ENCODE results near the gene ETV6.

DNA sequence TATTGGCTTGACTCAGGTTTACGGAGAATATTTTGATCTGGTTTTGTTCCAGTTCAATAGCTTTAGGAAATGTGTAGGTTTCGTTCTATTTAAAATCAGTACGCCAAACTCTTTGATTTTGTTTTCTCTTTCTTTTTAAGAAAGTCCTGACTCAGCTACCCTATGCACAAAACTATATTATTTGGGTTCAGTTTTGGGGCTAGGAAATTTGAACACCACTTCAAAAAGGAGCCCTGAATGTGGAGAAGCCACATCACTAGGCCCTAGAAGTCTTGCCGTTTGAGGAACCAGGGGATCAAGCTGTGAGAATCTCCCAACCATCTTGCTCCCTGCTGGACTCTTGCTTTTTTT, 253.0 kb downstream of the ETV6 start:
- TF ChIP-seq FOXP2 (optimal IDR thresholded peaks at IDR 0.05; ENCODE audit: borderline replicate concordance, extremely low read depth, extremely low read length, insufficient read depth): no peak
- TF ChIP-seq, protein P1, sequence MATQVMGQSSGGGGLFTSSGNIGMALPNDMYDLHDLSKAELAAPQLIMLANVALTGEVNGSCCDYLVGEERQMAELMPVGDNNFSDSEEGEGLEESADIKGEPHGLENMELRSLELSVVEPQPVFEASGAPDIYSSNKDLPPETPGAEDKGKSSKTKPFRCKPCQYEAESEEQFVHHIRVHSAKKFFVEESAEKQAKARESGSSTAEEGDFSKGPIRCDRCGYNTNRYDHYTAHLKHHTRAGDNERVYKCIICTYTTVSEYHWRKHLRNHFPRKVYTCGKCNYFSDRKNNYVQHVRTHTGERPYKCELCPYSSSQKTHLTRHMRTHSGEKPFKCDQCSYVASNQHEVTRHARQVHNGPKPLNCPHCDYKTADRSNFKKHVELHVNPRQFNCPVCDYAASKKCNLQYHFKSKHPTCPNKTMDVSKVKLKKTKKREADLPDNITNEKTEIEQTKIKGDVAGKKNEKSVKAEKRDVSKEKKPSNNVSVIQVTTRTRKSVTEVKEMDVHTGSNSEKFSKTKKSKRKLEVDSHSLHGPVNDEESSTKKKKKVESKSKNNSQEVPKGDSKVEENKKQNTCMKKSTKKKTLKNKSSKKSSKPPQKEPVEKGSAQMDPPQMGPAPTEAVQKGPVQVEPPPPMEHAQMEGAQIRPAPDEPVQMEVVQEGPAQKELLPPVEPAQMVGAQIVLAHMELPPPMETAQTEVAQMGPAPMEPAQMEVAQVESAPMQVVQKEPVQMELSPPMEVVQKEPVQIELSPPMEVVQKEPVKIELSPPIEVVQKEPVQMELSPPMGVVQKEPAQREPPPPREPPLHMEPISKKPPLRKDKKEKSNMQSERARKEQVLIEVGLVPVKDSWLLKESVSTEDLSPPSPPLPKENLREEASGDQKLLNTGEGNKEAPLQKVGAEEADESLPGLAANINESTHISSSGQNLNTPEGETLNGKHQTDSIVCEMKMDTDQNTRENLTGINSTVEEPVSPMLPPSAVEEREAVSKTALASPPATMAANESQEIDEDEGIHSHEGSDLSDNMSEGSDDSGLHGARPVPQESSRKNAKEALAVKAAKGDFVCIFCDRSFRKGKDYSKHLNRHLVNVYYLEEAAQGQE (IDR thresholded peaks at IDR 0.05; ENCODE audit: insufficient read depth in 1 of 2, low read depth in 2 of 2, low read length in 2 of 2): no peak
- TF ChIP-seq TAF1 (IDR thresholded peaks at IDR 0.05; ENCODE audit: borderline replicate concordance, insufficient read depth, low read length): no peak
- TF ChIP-seq POLR2AphosphoS5 (IDR thresholded peaks at IDR 0.05; ENCODE audit: low read depth, low read length): no peak
